ENCODE data around the gene ARMC10.
"Not testable (repeated sequence)": the region's sequence is repeated elsewhere in the genome, so short reads cannot be mapped to it uniquely, and the experiment has no call there.

ARMC10 gene

GRCh38 chr7:103079836-103080235 lies 4.9 kb downstream of the ARMC10 start:
- no peak for DNase-seq

GRCh38 chr7:103080923-103081322 lies 6.0 kb downstream of the ARMC10 start:
- DNase-seq: no peak

- DNase-seq: no peak
Observed at GRCh38 chr7:103082497-103082896, 7.6 kb downstream of the ARMC10 start.

DNA sequence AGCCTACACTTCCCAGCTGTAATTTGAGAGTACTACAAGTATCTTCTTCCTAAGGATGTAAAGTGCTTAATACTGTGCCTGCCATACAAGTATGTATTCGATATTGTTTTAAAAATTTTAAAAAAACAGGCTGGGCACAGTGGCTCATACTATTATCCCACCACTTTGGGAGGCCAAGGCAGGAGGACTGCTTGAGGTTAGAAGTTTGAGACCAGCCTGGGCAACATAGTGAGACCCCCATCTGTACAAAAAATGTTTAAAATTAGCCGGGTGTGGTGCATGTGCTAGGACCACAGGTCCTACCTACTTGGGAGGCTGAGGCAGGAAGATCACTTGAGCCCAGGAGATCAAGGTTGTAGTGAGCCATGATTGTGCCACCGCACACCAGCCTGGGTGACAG lies 8.3 kb downstream of the ARMC10 start:
- DNase-seq: no peak

GRCh38 chr7:103092321-103092720 lies 17.4 kb downstream of the ARMC10 start:
- DNase-seq: not testable (repeated sequence)

- DNase-seq: no peak
Observed at GRCh38 chr7:103093429-103093828, 18.5 kb downstream of the ARMC10 start.

DNA sequence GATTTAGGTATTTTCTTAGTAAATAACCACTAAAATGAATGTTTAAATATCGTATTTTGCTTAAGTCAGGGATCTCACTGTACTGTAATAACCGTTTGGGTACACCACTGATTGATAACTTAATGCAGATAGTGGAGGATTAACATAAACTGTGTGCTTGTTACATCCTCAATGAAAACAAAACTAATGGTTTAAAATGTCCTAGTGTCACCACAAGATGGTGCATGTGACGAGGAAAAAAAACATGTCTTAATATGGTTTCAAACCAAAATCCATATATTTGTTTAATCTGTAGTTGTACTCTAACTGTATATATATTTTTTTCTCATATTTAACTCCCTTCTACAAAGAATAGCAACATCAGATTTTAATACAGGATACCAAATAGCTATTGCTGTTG lies 19.2 kb downstream of the ARMC10 start:
- no peak for DNase-seq

GRCh38 chr7:103095558-103095957 lies 20.6 kb downstream of the ARMC10 start:
- DNase-seq: not testable (repeated sequence)

DNA sequence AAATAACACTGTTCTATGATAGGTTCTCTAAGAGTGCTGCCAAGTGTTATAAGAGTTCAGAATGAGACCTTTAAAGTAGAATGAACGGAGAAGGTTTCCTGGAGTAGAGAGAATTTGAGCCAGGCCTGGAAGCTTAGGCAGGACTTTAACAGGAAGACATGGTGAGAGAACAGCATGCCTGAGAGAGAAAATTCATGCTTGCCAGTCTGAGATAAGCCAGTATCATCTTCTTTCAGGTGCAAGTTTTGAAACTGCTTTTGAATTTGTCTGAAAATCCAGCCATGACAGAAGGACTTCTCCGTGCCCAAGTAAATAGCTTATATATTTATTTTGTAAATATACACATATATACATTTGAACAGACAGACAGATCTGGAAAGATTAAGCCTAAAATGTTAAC lies 22.1 kb downstream of the ARMC10 start:
- no peak for DNase-seq

DNA sequence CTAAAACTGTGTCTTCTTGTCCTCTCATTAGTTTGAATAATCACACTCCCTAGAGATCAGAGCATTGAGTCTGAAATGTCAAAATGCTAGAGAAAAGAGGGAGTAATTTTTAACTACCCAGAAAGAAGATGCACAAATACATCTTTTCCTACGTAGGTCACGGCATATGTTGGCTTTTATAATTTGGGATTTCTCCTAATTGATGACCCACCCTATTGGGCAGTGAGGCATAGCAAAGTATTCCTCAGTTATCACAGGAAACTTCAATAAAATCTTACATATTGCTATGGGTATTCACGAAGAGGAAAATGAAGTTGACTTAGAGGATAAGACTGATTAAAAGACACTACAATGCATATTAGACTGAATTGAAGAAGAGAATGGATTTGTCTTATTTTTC lies 25.4 kb downstream of the ARMC10 start:
- no peak for DNase-seq

DNA sequence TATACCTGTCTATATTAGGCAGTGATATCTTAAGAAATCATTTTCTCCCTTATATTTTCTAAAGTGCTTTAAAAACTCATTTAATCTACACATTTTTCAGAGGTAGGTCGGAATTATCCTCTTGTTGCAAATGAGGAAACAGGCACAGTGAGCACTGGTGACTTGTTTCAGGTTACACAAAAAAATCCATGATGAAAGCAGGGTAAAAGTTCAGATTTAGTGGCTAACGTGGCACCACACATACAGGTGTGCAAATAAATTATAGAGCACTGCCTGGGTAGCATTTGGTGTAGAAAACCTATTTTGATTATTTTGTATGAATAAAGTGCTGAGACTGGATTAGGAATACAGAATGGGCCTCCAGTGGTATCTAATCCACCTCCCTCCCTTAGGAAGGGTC lies 26.6 kb downstream of the ARMC10 start:
- no peak for DNase-seq

- no peak for DNase-seq
Observed at GRCh38 chr7:103106005-103106702, 31.2 kb downstream of the ARMC10 start.

DNA sequence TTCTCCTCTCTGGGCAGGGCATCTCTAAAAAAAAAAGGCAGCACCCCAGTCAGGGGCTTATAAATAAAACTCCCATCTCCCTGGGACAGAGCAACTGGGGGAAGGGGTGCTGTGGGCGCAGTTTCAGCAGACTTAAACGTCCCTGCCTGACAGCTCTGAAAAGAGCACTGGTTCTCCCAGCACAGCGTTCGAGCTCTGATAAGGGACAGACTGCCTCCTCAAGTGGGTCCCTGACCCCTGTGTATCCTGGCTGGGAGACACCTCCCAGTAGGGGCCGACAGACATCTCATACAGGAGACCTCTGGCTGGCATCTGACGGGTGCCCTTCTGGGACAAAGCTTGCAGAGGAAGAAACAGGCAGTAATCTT lies 31.7 kb downstream of the ARMC10 start:
- DNase-seq: not testable (repeated sequence)

- no peak for DNase-seq
Observed at GRCh38 chr7:103113164-103113563, 38.2 kb downstream of the ARMC10 start.

DNA sequence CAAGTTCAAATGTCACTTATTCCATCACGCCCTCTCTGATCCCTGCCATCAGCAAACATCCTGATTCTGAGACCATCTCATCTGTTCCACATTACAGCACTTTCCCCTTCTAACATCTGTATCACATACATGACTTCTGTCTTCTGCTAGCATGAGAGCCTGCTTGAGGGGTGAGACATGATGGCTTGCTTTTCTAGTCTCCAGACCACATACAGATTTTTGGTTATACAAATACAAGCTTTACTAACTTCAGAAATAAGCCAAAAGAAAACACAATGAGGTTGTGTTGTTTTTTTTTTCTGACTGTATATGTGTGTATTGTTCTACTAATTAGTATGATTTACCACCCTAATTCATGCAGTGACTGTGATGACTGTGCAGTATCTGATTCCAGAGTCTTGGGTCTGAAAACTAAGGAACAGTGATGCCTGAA lies 39.7 kb downstream of the ARMC10 start:
- DNase-seq: no peak

- DNase-seq: no peak
Observed at GRCh38 chr7:103115771-103116170, 40.8 kb downstream of the ARMC10 start.

DNA sequence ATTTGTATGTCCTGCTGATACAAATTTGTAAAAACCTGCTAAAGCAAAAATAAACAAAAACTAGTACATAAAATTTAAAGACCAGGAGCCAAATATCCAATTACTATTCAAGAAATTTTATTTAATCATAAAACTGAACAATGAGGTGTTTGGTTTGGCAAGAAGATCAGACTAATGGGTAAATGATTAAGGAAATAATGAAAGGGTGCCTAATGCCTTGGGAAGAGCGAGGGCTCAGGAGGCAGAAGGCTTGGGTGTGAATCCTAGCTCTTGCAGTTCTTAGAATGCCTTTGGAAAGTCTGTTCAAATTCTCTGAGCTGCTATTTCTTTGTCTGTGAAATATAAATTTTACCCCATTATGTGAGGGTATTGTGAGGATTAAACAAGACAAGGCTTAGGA lies 41.6 kb downstream of the ARMC10 start:
- no peak for DNase-seq

DNA sequence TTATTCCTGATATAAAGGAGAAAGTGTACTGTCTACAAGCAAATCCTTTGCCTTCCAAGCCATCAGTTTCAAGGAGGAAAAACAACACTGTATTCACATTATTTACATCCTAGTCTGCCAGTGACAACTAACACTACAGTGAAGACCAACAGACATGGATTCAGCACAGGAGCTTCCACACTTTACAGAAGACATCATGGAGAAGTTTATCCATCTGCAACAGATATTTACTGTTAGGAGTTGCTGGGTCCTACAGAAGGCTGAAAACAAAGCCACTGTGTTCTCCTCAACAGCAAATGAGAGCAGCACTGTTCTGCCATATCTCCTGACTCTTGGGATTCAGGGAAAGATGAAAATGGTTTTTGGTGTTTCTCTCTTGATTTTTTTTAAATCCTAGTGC lies 42.1 kb downstream of the ARMC10 start:
- no peak for DNase-seq

DNA sequence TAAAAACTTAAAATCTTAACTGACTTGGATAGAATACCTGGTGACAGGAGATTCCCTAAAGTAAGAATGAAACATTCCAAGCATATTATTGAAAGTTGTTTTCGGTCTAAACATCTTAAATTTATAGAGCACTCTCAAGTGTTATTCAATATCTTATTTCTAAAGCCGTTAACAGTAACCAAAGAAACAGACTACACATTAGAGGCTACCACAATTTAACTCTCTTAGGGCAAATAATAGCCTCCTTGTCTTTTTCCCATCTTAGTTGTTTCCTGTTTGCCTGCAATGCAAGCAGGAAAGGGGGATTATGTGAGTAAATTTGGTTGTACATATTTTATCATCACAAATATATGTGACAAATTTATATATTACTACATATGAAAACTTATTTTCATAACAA lies 42.5 kb downstream of the ARMC10 start:
- no peak for DNase-seq

GRCh38 chr7:103119791-103120291 lies 44.9 kb downstream of the ARMC10 start:
- no peak for DNase-seq

DNA sequence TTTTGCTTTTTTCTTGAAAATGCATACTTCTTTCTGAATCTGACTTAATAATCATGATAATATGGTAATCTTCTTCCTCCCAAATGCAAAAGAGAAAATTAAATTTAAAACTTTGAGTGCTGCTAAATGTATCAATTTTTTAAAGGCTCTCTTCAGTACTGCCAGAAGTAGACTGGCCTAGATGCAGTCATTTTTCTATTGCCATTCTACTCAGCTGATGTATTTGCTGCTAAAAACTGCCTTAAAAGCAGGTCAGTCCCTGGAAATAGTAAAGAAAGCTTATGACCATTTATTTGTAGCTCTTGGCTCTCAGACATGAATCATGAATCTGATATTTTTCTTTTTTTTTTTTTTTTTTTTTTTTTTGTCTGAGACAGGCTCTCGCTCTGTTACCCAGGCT lies 45.4 kb downstream of the ARMC10 start:
- DNase-seq: no peak

DNA sequence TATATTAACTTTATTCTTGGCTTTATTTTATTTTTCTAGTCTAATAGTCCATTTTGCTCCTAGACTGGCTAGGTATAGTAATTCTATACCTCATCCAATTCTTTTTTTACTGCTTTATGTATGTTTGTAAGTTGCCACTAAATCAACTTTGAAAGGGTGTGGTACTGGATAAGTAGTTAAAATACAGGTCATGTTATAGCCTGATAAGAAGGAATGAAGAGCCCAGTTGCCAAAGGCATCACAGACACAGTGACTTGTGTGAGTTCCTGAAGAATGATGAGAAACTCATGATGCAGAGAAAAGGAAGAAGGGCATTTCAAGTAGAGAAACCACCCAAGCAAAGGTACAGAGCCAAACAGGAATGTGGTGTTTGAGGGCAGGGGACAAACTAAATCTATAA lies 46.7 kb downstream of the ARMC10 start:
- no peak for DNase-seq

- peak in 1 of 2 donors; percentile 3 for DNase-seq
Observed at GRCh38 chr7:103123529-103123928, 48.6 kb downstream of the ARMC10 start.

DNA sequence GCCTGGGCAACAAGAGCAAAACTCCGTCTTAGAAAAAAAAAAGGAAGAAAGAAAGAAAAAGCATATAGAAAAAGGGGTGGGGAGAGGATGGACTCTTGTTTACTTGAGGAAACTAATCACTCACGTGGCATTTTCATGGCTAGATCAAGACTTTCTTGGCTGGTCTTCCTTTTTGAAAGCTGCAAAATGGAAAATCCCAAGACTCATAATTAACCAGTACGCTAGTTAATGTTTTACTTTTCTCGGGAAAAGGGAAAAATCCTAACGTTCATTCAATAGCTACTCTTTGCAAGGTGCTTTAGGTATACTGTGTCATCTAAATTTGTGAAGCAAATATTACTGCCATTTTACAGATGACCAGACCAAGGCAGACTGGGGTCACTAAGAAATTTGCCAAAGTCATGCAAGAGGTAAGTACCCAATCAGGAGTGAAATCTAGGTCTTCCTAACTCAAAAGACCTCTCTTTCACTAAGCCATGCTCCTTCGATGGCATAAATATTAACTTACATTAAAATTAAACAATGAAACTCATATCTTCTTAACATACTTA lies 49.6 kb downstream of the ARMC10 start:
- DNase-seq: no peak

DNA sequence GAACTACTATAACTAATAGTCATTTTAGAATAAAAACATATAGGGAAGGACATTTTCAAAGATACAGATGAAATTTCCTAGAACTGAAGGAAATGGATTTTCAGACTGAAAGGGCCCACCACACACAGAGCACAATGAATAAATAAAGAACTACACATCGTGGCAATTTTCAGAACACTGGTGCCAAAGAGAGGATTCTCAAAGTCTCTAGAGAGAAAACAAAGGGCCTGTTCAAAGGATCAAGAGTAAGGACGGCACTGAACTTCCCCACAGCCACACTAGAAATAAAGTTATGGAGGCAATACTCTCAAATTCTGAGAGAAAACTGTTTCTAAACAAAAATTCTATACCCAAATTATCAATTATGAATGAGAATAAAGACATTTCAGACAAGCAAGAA lies 52.1 kb downstream of the ARMC10 start:
- DNase-seq: no peak

Measured in inflammatory macrophage treated with lipopolysaccharide for 1 hour (primary cell).